ENCODE data around the gene SAMD4A.

Gene SAMD4A

DNA sequence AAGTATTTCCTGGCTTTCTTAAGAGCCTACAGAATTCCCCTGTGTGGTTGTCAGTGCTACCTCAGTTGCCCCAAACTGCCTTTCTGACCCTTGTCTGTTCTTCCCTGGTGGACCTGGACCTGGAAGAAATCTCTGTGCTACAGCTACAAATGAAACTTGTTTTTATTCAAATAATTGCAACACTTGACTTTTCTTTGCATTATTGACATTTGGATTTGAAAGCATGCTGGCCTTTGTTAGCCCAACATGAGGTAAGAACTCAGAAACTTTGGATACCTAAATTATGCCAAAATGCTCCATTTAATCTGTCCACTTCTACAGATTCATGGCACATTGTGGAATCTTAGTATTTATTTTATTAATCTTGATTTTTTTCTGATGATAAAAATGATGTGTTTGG, 142.9 kb downstream of the SAMD4A start:
- no peak for DNase-seq

DNA sequence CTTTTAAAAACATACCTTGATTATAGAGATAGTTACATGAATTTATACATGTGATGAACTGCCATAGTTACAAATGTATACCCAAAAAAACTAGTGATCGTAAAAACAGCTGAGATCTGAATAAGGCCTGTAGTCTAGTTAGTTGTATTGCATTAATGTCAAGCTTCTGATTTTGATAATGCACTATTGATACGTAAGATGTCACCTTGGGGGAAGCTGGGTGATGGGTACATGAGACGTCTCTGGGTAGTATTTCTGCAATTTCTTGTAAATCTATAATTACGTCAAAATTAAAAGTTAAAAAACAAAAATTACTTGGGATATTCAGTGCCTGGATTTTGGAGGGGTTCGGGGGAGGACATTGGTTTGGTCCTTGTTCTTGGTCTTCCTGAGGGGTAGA, 144.4 kb downstream of the SAMD4A start:
- no peak for DNase-seq

DNA sequence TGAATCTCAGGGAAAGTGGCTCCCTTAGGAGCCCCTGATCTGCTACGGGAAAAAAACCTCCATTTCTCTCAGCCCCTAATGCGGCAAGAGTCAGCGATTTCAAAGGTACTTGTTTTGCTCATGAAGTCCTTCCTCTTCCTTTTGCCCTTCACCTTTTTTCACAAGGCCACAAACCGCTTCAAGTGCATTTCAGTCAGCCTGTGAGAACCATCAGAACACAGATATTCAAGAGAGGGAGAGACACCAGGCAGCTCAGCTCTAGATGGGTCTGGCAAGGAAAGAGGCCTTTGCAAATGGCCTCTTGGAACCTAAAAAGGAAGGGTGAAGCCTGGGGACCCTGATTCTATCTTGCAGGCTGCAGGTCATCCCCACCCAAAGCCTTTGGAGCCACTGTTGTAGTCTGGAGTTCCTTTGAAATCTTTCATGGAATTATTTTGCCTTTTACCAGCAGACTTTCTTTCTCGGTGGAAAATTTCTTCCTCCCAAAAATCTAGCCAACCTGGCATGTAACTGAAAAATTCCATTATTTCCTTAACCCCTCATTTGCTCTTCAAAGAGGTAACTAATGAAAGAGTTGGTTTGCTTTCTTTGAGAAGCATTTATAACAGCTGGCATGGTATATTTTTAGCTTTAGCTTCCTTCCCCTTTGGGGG, 145.0 kb downstream of the SAMD4A start:
- no peak for DNase-seq

GRCh38 chr14:54712465-54713200, 145.7 kb downstream of the SAMD4A start:
- no peak for DNase-seq

GRCh38 chr14:54713379-54713778, 146.5 kb downstream of the SAMD4A start:
- no peak for DNase-seq

- DNase-seq = peak; percentile 10
These were observed 148.3 kb downstream of the SAMD4A start for GRCh38 chr14:54715239-54715638.

DNA sequence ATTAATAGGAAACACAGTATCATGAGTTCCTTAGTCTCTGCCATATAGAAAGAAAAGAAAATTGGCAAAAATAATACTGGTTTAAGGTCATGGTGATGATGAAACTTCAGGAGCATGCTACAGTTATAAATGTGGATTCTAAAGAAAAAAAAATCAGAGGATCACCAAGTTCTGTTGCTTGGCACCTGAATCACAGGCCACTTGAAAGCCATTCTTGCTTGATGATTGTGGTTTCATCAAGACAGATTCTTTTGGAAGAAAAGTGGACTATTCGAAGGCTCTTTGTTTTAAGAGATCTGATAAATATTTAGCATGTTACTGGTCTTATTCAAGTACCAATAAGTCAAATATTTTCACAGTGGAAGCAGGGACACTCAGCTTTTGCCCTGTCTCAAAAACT, 148.9 kb downstream of the SAMD4A start:
- no peak for DNase-seq

DNA sequence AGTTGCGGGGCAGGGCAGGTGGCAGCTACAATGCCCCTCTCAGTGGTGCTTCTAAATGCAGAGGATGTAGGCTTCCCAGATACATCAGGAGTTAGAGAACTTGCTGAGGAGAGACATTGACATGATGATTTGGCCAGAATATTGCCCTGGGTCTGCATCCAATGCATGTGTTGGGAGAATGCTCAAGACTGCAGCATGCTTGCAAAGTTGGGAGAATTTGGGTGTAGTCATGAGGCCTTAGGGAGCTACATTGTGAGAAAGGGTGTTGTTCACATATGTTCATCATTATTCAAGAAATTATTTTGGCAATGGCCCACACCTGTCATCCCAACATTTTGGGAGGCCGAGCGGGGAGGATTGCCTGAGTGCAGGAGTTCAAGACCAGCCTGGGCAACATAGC, 149.9 kb downstream of the SAMD4A start:
- no peak for DNase-seq

DNA sequence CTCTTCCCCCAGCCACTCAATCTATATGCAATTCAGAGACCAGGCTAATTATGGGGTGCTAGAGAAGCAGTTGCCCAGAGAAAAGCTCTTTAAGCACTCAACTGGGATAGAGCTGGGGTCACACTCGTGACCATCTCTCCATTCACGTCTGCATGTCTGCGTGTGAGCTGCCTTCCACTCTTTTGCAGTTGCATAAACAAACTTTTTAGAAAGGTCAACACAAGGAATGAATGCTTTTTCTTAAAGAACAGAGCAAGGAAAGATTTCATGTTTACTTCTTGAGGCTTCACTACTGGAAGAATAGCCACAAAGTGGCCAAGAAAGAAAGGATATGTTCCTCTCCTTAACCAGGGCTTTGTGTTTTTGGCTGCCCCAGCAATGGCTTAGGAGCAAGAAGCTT, 151.1 kb downstream of the SAMD4A start:
- no peak for DNase-seq

DNA sequence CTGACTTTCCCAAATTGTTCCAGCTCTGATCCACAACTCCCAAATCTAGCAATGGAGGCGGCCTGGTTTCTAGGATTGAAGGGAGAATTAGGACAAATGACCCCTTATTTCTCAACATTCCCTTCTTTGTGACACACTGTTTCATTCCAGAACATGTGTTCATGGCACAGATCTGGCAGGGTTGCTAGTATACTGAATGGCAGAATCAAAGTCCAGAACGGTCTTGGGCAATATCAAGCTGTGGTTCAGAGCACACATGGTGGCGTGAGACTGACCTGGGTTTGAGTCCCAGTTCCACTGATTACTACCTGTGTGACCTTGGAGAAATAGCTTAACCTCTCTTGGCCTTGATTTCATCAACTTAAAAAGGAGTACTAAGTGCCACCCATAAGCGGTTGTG, 152.5 kb downstream of the SAMD4A start:
- no peak for DNase-seq

GRCh38 chr14:54722791-54723432, 156.0 kb downstream of the SAMD4A start:
- DNase-seq = peak; percentile 34

DNA sequence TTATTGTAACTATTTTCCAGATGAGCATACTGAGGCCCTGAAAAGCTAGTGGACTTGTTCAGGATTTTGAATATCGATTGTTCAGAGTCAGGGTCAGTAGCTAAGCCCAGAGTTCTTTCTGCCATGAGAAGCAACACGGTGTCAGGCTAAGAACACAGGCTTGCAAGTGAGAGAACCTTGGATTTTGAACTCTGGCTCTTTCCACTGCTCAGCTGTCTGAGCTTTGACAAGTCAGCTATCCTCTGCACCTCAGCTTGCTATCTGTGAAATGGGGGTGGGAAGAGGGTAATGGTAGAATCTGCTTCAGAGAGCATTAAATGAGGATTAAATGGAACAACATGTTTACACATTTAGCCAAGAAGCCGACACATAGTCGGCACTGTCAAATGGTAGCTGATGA, 157.2 kb downstream of the SAMD4A start:
- no peak for DNase-seq

- DNase-seq = no peak
These were observed 157.9 kb downstream of the SAMD4A start for GRCh38 chr14:54724676-54725325.

- DNase-seq = no peak
These were observed 159.1 kb downstream of the SAMD4A start for GRCh38 chr14:54725998-54726397.

DNA sequence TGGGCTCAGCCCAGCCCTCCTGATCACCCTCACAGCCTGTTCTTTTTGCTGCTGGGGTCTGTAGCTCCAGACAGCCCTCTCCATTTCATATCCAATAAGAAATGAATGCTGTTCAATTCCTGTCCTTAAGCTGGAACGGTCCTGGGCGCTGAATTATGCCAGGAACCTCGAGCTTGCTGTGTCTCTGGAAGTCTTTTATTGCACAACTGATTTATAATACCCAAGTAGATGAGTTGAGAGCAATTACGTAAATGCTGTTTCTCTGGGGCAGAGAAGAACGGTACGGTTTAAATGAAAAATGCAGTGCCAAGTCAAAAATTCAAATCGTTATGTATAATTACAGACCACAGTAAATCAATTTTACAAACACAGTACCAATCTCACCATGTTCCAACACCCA, 161.0 kb downstream of the SAMD4A start:
- DNase-seq = no peak

DNA sequence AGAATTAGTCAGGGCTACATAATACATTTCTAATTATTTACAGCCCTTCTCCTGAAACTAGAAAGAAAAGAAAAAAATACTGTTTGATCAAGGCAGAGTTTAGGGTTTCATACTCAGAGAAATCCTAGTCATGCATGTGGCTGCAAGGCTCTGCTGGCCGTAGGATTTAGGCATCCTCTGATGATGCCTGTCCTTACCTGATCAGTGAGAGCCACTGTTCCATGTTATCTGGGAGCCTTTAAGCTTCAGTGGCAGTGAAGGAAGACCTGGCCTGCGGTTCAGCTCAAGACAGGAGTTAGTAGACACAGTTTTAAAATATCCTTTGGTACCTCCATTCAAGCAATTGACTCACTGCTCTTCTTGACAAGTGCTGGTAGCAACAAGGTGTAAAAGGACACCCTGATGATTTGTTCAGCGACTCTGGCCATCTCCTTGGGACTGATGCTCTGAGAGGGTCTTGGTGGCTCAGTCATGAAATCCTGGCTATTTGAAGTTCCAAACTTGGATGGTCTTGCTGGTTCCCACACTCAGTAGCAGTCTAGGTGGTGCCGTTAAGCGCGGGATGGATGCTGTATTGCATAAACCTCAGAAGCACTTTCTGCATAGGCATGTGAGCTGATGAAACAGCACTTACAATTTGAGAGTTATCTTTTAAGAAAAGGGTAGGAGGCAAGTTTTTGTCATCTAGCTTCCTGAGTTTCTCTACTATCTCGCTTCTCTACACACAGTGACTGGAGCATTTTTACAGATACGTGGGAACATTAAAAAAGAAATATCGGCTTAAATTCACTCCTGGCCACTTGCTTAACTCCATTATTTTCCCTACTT, 162.0 kb downstream of the SAMD4A start:
- no peak for DNase-seq

DNA sequence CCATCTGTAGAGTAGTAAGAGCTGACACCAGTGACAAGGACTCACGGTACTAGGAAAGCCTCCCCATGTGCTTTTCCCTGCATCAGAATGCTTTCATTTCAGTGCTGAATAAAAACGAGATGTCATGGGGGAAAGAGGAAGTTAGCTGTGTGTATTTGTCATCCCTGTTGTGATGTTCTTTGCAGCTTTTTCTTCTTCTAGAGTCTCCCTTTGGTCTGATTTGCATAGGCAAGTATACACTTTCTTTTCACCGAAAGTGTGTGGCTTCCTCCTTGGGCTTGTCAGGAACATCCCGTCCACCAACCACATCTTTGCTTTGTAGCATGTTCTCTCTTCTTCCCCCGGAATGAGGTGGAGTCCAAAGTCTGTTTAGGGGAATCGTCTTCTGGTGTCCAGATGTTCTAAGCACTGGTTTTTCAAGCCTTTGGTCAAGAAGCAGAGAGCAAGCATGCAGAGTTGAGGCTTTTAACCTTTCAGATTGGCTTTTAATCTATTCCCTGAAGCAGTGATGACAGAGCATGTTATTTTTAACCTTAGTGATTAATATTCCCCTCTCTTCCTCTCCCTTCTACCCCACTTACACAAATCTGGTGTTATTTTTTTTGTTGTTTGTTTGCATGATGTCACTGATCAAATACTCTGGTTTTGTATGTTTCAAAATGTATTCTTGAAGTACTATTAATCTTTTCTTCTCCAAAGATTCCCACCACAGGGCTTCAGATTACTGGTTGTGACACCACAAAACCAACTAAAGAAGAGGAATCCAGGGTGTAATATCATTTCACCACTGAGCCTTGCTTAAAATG, 163.4 kb downstream of the SAMD4A start:
- DNase-seq = peak; percentile 67

DNA sequence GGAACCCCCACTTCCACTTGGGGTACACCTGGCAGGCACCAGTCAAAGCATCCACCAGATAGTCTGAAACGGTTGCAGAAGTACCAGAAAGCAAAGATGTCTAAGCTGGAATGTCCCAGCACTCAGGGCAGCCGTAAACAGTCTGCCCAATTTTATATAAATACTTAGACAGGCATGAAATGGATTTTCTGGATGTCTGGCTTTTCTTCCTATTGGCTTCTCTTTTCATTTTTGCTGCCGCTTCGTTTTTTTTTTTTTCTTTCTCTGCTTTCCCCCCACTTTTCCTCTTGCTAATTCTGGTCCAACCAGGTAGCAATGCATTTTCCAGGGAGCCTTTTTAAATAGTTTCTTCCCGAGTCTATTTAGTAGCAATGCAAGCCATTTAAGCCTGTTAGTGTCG, 168.0 kb downstream of the SAMD4A start:
- DNase-seq = no peak

DNA sequence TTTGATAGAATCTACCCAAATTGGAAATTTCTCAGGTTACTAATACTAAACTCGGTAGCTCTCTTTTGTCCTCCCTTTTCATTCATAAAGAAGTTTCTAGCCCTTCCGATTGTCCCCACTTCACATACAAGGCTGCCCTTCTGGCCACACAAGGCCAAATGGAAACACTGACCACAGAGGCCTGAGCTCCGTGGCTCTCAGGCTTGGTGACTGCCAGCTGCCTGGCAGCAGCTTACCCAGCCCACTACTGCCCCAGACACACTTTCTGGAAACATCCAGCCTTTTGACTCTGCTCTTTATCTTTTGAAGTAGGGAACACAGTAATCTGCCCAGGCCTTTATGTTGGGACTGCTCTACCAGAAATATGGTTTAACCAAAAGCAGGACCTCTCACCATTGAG, 168.5 kb downstream of the SAMD4A start:
- no peak for DNase-seq

DNA sequence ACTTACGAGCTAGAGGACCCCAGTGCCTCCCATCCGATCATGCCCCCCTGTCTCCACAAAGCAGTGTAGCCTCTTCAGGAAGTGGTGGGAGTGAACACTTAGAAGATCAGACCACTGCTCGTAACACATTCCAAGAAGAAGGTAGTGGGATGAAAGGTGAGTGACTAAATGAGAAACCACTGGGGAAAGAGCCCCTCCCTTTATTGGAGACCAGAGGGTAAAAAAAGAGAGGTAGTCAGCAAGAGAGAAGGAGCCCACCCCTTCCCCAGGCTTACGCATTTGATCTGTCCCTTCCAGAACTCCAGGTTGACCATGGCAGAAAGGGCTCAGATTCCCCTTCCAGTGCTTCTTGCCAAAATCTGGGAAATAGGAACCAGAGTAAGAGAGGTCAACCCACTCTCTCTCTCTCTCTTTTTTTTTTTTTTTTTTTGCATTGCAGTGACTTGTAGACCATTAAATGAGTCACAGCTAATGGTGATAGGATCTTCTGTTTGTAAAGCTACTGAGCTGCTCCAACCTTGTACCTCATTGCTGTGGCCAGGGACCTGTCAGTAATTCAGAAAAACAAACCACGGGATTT, 170.3 kb downstream of the SAMD4A start:
- peak; percentile 13 for DNase-seq

DNA sequence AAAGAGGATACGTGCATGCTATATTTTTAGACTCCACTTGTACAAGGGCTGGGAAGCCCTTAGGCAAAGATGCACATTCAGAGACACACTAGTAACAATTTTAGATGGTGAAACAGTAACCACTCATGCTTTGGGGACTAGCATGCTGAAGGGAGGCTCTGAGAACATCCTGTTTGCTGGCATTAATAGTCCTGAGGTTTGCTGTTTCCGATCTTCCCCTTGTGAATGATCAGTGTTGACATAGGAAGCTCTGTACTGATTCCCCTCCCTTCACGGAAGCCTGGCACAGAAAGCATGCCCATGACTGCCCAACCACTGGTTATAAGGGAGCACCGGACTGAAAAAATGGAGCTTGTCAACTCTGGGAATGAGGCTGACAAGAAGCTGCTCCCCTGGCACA, 171.1 kb downstream of the SAMD4A start:
- no peak for DNase-seq

- no peak for DNase-seq
These were observed 172.6 kb downstream of the SAMD4A start for GRCh38 chr14:54739514-54739913.

All from OCI-M1 (cell line).